ENCODE results near the gene CYFIP1. TPM values are rescaled to one million over a fixed set of nuclear protein-coding genes. Genes with fewer than 3 reads are reported as not detected.

CYFIP1 gene
- total RNA-seq, 4 donors from 2014 or later = 31.1 to 52.6 (median 37.4) TPM

- Histone ChIP-seq H3K36me3 (peaks cover 0 to 6% of the 10 kb centered on the region in 2 donors), H3K27ac (no peak overlapping the region), H3K27me3 (no peaks in the 10 kb centered on the region), H3K4me1 (no peaks in the 10 kb centered on the region), H3K4me3 (no peak overlapping the region), H3K9me3 (no peaks in the 10 kb centered on the region)
- in situ Hi-C loops (cut with MboI; ENCODE audit: low sequenced_read_pairs in 4 of 4) (no loop called here), intact Hi-C loops (cut with DNase I; ENCODE audit: low total_unique reads) (no loop called here)
- DNase-seq (no peak), ATAC-seq (no peak)
- no peak for TF ChIP-seq POLR2A (IDR thresholded peaks at IDR 0.05)
These were observed 87.1 kb downstream of the CYFIP1 start for GRCh38 chr15:22893081-22893480.

DNA sequence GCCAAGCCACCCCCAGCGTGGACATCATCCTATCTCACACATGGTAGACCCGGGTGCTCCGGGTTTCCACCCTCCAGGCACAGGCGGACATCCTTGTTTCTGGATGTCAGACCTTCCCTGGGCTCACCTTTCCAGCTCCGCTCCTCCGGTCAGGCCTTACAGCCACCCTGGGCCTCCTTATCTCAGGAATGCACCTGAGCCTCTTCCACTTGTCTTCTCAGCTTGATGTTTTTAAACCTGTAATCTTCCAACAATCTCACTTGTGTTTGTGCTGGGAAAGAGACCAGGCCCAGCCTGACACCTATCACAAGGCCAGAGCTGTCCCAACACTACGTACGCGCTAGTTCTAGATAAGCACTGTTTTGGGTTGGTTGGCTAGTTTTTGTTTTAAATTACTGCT is 87.8 kb downstream of the CYFIP1 start:
- Histone ChIP-seq H3K9me3 (no peaks in the 10 kb centered on the region), H3K27me3 (no peaks in the 10 kb centered on the region), H3K27ac (no peak overlapping the region), H3K4me3 (no peak overlapping the region), H3K4me1 (peaks cover 0 to 3% of the 10 kb centered on the region in 2 donors), H3K36me3 (peaks cover 0 to 6% of the 10 kb centered on the region in 2 donors)
- TF ChIP-seq, protein P1, sequence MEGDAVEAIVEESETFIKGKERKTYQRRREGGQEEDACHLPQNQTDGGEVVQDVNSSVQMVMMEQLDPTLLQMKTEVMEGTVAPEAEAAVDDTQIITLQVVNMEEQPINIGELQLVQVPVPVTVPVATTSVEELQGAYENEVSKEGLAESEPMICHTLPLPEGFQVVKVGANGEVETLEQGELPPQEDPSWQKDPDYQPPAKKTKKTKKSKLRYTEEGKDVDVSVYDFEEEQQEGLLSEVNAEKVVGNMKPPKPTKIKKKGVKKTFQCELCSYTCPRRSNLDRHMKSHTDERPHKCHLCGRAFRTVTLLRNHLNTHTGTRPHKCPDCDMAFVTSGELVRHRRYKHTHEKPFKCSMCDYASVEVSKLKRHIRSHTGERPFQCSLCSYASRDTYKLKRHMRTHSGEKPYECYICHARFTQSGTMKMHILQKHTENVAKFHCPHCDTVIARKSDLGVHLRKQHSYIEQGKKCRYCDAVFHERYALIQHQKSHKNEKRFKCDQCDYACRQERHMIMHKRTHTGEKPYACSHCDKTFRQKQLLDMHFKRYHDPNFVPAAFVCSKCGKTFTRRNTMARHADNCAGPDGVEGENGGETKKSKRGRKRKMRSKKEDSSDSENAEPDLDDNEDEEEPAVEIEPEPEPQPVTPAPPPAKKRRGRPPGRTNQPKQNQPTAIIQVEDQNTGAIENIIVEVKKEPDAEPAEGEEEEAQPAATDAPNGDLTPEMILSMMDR (IDR thresholded peaks at IDR 0.05 in 4 of 5, conservative IDR thresholded peaks at IDR 0.05 in 1 of 5) = no peak
- no peak for TF ChIP-seq POLR2A (IDR thresholded peaks at IDR 0.05)
- intact Hi-C loops (cut with DNase I; ENCODE audit: low total_unique reads) = no loop called here
- DNase-seq = no peak
- ATAC-seq = no peak
- in situ Hi-C loops (cut with MboI; ENCODE audit: low sequenced_read_pairs in 4 of 4) = no loop called here

DNA sequence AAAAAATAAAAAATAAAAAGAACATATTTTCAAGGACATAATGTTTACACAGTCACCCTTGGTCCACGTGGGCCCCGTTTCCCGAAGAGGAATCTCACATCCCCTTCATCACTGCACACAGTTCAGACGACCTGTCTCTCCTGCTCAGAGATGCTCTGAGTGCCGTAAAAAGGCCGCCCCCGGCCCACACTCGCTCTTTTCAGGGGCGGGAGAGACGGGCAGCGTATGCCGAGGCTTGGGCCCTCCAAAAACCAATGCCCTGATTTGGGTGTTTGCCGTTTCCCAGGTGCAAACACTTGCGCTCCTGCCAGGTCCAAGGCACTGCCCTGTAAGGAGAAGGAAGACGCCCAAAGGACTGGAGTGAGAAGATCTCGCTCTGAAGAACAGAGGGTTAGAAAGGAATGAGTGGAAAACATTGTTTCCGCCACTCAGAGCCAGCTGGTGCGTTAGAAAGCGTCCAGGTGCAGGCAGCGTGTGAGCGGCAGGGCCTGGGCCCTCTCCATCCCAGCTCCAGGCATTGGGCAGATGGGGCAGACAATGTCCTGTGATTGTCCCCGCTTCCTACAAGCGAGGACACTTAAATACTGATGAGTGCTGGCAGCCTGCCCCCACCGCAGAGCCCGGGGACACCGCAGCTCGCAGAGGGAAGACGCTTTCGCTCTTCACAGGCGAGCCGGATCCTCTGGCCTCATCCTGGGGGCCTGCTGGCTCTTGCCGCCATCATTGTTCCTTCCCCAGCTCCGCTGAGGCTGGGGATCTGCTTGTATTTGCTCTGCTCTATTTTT is 88.5 kb downstream of the CYFIP1 start:
- Histone ChIP-seq H3K9me3 (no peaks in the 10 kb centered on the region), H3K27me3 (no peaks in the 10 kb centered on the region), H3K27ac (no peak overlapping the region), H3K4me3 (no peak overlapping the region), H3K4me1 (peaks cover 0 to 7% of the 10 kb centered on the region in 2 donors), H3K36me3 (peaks cover 0 to 6% of the 10 kb centered on the region in 2 donors)
- intact Hi-C loops (cut with DNase I; ENCODE audit: low total_unique reads) (no loop called here), in situ Hi-C loops (cut with MboI; ENCODE audit: low sequenced_read_pairs in 4 of 4) (no loop called here)
- no peak for TF ChIP-seq POLR2A (IDR thresholded peaks at IDR 0.05)
- TF ChIP-seq, protein P1 (IDR thresholded peaks at IDR 0.05 in 4 of 5, conservative IDR thresholded peaks at IDR 0.05 in 1 of 5) = no peak
- no peak for DNase-seq
- no peak for ATAC-seq

DNA sequence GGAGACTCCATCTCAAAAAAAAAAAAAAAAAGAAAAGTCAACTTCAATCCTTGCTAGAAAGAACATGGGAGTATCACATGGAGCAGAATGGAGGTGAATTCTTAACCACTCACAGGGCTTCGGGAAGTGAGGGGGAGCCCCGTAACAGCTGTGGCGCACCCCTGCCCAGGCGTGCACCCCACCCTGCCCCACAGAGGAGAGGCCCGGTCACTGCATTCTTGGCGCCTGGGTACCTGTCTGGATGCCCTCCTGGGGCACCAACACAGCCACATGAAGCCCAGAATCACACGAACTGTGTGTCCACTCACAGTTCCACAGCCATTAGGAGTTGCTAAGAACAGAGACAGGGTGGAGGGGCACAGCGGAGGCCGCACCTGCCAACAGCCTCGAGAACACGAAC is 89.9 kb downstream of the CYFIP1 start:
- Histone ChIP-seq H3K4me3 (no peak overlapping the region), H3K4me1 (peaks cover 0 to 7% of the 10 kb centered on the region in 2 donors), H3K36me3 (peaks cover 0 to 6% of the 10 kb centered on the region in 2 donors), H3K27me3 (no peaks in the 10 kb centered on the region), H3K9me3 (no peaks in the 10 kb centered on the region), H3K27ac (no peak overlapping the region)
- in situ Hi-C loops (cut with MboI; ENCODE audit: low sequenced_read_pairs in 4 of 4) (no loop called here), intact Hi-C loops (cut with DNase I; ENCODE audit: low total_unique reads) (no loop called here)
- TF ChIP-seq POLR2A (IDR thresholded peaks at IDR 0.05) = no peak
- TF ChIP-seq, protein P1 (IDR thresholded peaks at IDR 0.05 in 4 of 5, conservative IDR thresholded peaks at IDR 0.05 in 1 of 5) = no peak
- ATAC-seq (no peak), DNase-seq (no peak)

DNA sequence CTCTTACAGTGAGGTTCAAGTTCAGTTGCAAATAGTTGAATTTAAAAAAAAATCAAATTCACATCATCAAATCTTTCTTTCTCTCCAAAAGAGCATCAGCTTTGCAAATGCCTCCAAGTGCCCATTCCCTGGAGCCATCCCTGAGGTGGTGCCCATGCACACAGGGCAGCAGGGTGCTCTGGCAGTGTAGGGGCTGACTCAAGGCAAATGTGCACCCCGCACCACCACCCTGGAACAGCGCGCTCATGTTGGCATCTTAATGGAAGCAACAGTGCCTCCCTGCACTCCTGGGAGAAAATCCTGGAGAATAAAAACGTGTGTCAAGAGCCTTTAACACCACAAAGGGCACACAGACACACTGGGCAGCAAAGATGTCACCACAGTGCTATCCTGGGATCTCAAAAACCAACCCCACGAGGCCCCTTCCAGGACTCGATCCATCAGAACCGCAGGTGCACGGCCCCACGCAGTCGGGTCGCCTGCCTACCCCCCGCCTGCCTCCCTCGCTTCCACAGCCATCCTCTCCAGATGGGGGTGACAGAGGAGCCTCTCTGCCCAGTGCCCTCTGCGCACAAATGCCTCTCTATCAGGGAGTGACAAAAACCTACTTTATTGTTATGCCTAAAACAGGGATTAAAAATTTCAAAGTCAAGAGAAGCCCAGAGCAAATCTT is 90.9 kb downstream of the CYFIP1 start:
- ATAC-seq = no peak
- no peak overlapping the region for H3K4me3 ChIP-seq
- H3K36me3 ChIP-seq = peaks cover 0 to 6% of the 10 kb centered on the region in 2 donors
- H3K27me3 ChIP-seq = no peaks in the 10 kb centered on the region
- H3K27ac ChIP-seq = no peak overlapping the region
- H3K9me3 ChIP-seq = no peaks in the 10 kb centered on the region
- intact Hi-C loops (cut with DNase I; ENCODE audit: low total_unique reads) (no loop called here), in situ Hi-C loops (cut with MboI; ENCODE audit: low sequenced_read_pairs in 4 of 4) (no loop called here)
- H3K4me1 ChIP-seq = peaks cover 0 to 7% of the 10 kb centered on the region in 2 donors
- TF ChIP-seq, protein P1 (IDR thresholded peaks at IDR 0.05 in 4 of 5, conservative IDR thresholded peaks at IDR 0.05 in 1 of 5) = no peak
- no peak for TF ChIP-seq POLR2A (IDR thresholded peaks at IDR 0.05)
- DNase-seq = no peak

Data from gastrocnemius medialis (tissue), 4 donors.